Measurements from ENCODE around the gene PAX7.

- TF ChIP-seq PATZ1 (CRISPR knock-in tag; IDR thresholded peaks at IDR 0.05; ENCODE audit: borderline replicate concordance) = no peak
- TF ChIP-seq PPARA (CRISPR knock-in tag; IDR thresholded peaks at IDR 0.05; ENCODE audit: borderline replicate concordance) = no peak
- no peak for TF ChIP-seq ZFP3 (CRISPR knock-in tag; IDR thresholded peaks at IDR 0.05)
- no peak for TF ChIP-seq GLIS3 (CRISPR knock-in tag; IDR thresholded peaks at IDR 0.05)
- TF ChIP-seq ESRRG (CRISPR knock-in tag; IDR thresholded peaks at IDR 0.05) = no peak
- no peak for TF ChIP-seq SNAI2 (CRISPR knock-in tag; IDR thresholded peaks at IDR 0.05)
- no peak for TF ChIP-seq ZFP30 (CRISPR knock-in tag; IDR thresholded peaks at IDR 0.05)
- no peak for TF ChIP-seq ARNTL (CRISPR knock-in tag; IDR thresholded peaks at IDR 0.05; ENCODE audit: borderline replicate concordance, low read depth)
These were observed 93.2 kb downstream of the PAX7 start for GRCh38 chr1:18723701-18724411.
